ENCODE measurements around the gene PYDC2. TPM values are rescaled to one million over a fixed set of nuclear protein-coding genes. Genes with fewer than 3 reads are reported as not detected.

PYDC2 gene
- not detected for total RNA-seq

DNA sequence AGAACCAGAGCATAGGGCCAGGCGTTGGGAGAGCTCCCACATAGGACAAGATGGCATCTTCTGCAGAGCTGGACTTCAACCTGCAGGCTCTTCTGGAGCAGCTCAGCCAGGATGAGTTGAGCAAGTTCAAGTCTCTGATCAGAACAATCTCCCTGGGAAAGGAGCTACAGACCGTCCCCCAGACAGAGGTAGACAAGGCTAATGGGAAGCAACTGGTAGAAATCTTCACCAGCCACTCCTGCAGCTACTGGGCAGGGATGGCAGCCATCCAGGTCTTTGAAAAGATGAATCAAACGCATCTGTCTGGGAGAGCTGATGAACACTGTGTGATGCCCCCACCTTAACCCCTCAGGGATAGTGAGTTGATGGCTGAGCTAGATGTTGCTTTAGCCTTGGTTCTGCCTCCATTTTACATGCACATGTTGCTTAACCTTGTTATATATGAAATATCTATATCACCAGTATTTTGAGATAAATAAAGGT is at the start of gene PYDC2:
Gene PYDC2, plus strand, starts transcription at position 51 of the 483 bp plus-strand sequence. Its CDS starts 0 bp downstream, at position 51.
- ATAC-seq, result no peak

DNA sequence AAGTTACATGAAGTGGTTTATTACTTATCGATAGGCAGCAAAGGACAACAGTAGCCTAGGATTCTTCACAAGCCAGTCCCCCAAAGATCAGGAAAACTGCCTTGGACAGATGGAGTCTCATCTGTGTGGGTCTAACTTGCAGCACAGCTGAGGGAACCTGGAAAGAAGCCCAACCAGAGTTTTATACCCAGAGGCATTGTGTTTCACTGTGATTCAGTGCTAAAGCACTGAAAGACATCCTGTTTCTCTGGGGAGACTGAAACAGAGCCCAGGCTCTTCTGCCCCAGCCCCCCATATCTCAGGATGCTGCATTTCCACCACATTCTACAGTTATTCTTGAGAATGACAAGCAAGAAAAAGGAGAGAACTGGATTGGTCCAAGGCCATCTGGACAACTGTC is 48.2 kb upstream of the PYDC2 start:
- ATAC-seq, result no peak

DNA sequence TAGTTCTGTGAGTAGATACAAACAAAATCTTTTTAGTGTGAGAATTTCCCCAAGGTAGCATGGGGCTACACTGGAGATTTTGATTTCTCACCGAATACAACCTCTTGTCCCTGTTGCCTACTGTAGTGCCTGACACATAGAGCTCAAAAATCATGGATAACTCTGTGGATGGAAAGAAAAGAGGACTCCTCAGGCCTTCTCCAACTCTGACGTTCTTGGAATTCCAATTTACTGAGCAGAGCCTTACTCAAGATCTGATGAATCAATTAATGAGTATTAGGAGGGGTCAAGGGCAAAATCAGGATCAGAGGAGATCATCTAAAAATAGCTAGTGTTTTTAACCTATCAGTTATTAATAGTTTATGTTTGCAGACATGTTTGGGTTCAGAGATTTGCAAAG is 46.7 kb upstream of the PYDC2 start:
- ATAC-seq, result no peak

DNA sequence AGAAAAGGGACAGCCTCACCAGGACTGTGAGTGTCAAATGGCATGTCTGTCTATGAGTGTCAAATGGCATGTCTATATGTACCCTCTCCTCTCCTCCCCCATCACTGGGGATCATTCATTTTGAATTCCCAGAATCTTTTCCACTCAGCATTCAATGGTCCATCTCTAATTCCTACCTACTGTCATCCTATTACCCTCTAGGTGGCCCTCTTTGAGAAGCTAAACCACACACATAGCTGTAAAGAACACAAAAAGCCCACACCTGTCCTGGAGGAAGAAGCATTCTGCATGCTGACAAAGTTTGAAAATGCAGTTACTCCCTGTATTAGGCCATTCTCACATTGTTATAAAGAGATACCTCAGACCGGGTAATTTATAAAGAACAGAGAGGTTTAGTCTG is 46.2 kb upstream of the PYDC2 start:
- no peak for ATAC-seq

DNA sequence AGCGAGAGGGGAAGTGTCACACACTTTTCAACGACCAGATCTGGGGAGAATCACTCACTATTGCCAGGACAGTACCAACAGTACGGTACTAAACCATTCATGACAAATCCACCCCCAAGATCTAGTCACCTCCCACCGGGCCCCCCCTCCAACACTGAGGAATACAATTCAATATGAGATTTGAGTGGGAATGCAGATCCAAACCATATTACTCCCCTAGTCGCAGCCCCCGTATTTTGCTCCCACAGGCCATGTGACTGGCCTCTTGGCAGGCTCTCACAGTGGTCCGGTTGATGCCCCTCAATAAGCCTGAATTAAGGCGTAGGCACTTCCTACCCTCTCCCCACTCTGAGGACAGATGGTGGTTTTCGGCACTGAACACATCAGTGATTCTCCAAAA is 45.4 kb upstream of the PYDC2 start:
- no peak for ATAC-seq

DNA sequence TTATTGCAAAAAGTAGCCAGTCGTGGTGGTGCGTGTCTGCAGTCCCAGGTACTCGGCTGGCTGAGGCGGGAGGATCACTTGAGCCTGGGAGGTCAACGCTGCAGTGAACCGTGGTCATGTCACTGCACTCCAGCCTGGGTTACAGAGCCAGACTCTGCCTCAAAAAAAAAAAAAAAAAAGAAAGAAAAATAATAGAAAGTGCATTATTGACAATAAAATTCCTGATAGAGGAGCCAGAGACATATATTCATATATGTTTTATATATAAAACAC is 43.6 kb upstream of the PYDC2 start:
- no peak for ATAC-seq

DNA sequence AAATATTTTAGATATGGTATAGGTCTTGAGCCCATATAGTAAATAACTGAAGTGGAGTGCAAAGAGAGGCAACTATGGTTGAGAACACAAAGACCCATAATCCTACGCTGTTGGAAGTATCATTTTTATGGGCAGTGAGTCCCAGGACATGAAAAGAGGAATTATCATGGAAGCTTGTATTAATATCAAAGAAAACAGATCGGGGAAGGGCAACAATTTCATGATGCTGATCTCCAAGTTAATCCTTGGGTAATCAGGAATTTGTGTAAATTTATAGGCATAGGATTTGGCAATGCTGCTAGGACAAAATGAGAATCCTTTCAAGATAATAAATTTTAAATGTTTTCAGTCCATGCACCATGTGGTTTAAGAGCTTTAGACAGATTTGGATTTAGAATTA is 40.2 kb upstream of the PYDC2 start:
- no peak for ATAC-seq

DNA sequence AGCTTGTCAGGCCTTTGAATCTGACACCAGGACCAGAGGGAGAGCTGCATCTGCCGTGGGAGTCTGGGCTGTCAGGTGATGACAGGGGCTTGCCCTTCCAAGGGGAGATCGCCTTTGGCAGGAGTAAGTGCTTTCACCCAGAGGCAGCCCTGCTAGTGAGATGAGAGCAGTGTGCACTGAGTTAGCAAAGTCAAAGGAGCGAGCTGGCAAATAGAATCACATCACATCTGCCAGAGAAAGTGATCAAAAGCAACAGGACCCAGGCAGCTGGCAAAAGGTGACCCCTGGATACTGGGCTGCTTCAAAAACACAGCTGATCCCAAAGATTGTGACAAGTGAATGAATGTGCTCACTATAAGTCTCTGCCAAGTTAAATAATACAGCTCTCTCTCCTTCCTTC is 36.1 kb upstream of the PYDC2 start:
- no peak for ATAC-seq

DNA sequence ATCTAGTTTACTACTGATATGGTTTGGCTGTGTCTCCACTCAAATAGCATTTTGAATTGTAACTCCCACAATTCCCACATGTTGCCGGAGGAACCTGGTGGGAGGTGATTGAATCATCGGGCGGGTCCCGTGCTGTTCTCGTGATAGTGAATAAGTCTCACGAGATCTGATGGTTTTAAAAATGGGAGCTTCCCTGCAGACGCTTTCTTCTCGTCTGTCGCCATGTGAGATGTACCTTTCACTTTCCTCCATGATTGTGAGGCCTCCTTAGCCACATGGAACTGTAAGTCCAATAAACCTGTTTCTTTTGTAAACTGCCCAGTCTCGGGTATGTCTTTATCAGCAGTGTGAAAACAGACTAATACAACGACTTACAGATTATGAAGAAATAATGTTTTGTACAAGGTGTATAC is 35.6 kb upstream of the PYDC2 start:
- ATAC-seq, result no peak

DNA sequence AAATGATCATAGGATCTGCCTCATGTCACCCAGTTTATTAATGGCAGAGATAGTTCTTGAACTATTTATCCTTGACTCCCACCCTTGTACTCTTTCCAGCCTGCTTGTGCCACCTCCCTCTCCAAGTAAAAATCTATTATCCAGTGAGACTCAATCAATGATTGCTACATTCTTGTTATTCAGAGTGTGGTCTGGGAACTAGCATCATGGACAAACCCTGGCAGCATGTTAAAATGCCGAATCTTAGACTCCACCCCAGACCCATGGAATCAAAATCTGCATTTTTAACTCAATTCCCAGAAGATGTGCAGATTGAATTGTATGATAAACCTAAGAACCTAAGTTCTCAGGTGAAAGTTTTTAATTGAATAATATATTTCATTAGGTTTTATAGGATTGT is 34.7 kb upstream of the PYDC2 start:
- no peak for ATAC-seq

DNA sequence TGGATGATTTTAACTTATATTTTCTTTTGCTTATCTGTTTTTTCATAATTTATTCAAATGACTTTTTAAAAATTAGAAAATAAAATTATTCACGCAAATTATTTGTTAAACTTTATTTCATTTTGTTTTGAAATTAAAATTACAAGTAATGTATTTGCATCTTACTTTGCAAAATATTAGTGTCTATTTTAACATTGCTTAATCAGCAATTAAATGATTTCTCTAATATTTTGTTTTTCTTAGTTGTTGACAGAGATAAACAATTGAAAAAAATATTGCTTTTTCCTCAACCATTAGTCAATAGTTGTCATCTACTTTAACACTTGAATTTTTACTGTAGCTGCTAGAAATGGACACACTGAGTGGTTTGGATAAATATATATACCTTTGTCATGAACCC is 32.8 kb upstream of the PYDC2 start:
- no peak for ATAC-seq

DNA sequence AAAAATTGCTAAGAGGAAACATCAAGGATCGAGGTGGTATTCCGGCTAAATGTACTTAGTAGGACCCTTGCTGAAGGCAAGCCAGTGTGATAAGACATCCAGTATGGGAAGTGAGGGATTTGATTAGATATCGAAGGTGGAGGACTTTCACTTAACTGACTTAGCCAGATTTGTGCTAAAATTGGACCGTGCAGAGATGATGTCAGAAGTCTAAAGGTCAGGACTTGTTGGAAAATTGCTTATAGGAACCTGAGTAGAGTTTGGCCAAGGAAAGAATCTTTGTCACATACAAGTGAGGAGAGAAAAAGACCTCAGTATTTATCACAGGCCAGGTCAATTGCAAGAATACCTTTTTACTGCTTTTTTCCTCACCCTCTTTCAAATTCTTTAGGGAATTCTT is 30.9 kb upstream of the PYDC2 start:
- no peak for ATAC-seq

DNA sequence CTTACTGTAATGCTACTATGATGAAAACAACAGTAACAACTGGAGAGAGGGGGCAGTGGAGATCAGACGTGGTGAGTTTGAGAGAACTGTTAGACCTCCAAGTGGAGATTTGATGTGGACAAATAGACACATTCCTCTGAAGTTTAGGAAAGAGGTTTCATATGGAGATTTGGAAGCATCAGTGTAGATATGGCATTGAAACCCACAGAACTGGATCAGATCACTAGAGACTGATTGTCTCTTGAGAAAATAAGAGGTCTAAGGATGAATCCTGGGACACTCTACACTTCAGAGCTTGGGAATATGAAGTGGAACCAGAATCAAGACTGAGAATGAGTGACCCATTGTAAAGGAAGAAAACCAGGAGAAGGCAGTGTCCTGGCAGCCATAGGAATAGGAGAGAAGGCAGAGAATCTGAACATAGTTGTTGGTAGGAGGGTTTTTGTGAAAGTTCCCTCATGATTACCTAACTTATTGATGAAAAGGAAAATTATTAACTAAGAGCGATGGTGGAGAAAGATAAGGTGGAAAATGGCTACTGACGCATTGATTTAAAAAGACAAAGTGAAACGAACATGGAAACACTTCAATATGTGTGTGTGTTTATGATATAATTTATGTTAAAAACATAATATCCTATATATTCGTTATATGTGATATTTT is 29.7 kb upstream of the PYDC2 start:
- ATAC-seq, result no peak

DNA sequence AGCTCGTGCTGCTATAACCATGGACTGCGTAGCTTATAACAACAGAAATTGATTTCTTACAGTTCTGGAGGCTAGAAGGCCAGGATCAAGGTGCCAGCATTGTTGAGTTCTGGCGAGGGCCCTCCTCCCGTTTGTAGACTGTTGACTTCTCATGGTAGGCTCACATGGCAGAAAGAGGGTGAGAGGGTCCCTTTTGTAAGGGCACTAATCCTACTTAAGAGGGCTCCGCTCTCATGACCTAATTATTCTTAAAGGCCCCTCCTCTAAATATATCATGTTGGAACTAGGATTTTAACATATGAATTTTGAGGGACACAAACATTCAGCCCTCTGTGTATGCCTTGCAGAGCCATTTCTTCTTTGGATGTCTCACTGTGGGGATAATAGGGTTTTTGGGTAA is 28.8 kb upstream of the PYDC2 start:
- no peak for ATAC-seq

DNA sequence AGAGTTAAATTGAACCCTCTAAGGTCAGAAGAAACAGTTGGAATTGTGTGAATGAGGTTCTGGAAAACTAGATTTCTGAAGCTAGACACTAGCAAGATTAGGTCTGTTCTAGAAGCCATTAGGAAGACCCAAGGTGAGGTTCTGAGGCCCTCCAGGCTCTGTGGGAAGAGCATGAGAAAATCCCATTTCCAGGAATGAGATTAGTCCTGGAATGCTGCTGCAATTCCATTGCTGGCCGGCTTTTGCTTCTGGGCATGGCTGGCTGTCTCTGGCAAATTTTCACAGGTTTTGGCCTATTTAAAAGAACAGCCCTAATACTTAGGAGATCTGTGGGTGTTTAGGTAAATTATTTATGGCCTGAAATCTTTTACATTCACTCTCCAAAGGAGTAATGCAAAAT is 26.9 kb upstream of the PYDC2 start:
- ATAC-seq, result no peak

DNA sequence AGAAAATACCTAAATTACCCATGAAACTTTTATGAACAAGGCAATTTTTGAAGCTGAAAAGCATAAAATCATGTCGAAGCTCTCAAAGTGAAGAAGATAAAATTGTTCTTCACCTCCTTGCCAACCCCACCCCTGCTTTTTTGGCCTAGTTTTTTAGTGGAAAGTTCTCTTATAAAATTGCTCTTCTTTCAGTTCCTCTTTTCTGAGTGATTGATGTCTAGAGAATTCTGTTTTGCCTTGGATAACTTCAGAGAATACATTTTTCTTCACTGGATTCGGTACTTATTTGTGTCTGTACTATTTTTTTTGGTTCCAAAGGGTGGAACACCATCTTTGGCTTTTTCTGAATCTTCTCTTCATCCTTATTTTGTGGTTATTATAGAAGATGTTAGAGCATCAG is 25.0 kb upstream of the PYDC2 start:
- no peak for ATAC-seq

DNA sequence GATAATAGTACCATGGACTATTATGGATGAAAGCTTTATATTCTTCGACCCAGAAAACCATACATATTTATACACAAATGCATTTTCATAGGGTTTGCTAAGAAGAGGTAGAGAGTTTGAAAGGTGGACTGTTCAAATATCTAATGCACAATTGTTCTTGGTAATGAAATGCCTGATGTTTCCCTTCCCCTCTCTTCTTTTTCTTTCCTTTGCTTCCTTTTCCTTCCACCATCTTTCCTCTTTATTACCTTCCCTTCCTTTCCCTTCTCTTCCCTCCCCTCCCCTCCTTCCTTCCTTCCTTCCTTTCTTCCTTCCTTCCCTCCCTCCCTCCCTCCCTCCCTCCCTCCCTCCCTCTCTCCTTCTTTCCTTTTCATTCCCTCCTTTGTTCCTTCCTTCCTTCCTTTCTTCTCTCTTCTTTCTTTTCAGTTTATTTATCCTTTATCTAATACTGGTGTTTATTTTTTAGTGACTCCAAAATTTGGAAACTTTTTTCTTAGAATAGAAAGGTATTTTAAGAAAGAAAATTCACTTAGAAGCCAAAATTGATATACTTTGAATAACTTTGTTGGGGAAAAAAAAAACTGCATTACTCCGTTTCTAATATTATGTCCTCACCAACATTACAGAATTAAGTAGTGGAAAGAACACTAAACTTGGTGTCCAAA is 22.7 kb upstream of the PYDC2 start:
- ATAC-seq, result no peak

DNA sequence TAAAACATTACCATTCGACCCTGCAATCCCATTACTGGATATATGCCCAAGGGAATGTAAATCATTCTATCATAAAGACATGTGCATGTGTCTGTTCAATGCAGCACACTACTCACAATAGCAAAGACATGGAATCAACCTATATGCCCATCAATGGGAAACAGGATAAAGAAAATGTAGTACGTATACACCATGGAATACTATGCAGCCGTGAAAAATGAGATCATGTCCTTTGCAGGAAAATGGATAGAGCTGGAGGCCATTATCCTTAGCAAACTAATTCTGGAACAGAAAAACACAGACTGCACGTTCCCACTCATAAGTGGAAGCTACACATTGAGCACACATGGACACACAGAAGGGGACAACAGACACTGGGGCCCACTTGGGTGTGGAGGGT is 20.4 kb upstream of the PYDC2 start:
- ATAC-seq, result no peak

DNA sequence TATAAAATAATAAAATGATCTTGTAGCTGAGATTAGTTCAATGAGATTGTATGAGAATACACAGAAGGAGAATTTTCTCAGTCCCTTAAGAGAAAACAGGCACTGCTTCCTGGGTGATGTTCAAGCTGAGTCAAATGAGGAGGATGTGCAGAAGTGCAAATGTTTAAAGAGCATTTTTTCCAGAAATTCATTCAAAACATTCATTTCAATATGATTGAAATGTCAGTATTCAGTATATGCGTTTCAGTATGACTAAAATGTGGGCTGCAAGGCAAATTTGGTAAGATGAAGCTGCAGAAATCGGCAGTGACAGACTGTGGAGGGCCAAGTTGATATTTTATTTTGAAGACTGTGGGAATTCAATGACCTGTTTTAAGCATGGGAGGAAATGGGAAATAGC is 19.3 kb upstream of the PYDC2 start:
- ATAC-seq, result no peak

DNA sequence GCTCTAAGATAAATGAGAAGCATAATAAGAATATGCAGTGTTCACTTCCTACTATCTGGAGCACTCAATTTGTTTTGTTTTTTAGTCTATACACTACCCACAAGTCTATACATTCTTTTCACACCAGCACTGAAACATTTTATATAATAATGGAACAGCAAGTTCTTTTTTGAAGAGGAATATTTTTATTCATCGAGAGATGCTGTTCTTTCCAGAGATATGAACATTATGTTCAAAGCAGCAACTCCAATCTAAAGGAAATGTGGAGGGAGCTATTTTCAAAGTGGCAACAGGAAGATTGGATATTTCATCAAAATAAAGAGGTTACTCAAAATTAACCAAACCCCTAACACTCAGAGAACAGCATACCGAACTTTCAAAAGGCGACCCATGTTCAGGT is 16.4 kb upstream of the PYDC2 start:
- no peak for ATAC-seq

DNA sequence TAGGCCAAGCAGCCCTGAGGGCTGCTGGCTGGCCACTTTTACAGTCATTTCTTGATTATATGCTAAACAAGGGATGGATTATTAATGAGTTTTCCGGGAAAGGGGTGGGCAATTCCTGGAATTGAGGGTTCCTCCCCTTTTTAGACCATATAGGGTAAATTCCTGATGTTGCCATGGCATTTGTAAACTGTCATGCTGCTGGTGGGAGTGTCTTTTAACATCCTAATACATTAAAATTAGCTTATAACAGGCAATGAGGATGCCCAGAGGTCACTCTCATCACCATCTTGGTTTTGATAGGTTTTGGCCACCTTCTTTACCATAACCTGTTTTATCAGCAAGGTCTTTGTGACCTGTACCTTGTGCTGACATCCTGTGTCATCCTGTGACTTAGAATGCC is 11.7 kb upstream of the PYDC2 start:
- no peak for ATAC-seq

DNA sequence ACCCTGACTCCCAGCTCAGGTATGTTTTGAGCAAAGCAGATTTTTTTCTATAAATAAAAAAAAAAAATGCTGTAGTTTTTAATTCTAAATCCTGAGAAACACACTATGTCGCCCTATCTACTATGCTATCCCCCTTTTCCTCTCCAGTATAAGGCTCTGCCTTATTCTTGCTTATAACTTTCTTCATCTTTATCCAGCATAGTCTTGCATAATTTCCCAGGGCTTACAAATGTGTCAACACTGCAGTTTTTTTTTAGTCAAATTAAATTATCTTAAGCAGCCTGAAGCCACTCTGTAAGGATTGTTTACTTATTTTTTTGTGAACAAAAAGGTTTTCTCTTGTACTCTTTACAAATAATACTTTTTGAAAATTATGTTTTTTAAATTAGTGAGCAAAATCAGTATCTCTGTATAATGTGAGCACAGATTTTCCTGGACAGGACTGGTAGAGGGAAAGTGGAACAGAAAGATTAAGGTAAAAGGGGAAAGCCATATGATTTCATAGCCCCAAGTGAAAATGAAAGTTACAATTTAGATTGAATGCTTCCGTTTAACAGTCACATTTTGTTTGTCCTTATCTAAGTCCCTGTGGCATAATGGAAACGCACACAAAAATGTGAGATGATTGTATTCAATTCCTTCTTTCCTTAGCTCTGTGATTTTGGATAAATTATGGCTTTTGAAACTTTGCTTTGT is 5.6 kb upstream of the PYDC2 start:
- ATAC-seq, result no peak

DNA sequence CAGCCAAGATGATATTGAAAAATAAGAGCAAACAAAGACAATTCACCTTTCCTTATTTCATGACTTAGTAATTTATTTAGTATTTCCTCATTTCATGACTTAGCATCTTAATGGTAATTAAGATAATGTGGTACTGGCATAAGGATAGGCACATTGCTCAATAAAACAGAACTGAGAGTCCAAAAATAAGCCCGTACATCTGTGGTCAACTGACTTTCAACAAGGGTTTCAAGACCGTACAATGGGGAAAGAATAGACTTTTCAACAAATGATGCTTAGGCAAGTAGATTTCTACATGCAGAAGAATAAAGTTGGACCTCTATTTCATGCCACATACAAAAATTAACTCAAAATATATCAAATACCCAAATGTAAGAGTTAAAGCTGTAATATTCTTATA is 603 bp upstream of the PYDC2 start:
- ATAC-seq, result no peak

DNA sequence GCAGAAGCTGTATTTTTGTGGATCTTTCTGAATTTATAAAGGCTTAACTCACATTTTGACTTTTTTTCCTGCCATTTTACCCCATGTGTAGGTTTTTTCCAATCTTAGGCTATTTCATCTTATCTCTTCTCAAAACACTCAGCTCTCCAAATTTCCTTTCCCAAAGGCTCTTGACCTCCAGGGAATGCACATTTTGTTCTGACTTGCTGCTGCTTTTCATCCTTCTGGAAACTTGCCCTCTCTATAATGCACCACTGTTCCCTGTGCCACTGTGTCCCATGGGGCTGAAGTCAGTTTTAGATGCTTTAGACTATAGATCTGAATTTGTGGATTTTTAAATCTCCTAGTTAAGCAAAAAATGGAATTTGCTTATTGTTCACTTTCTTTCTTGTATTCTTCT is 9.1 kb downstream of the PYDC2 start:
- no peak for ATAC-seq

Measured in esophagus mucosa (tissue), 1 donor.